HG02763 (cell line): ENCODE results near the gene APC.
A peak's percentile ranks its signal among the peaks of the same experiment; 100 is the strongest.
"Not testable (repeated sequence)": the region's sequence is repeated elsewhere in the genome, so short reads cannot be mapped to it uniquely, and the experiment has no call there.

Experiments used
- ATAC-seq: cut with Tn5 transposase; IDR thresholded peaks from one replicate; pipeline ENCODE4 v1.9.1; 2021; ENCODE audit warnings: mild to moderate bottlenecking, moderate library complexity; ENCODE audit not compliant: unreplicated experiment

The APC gene

DNA sequence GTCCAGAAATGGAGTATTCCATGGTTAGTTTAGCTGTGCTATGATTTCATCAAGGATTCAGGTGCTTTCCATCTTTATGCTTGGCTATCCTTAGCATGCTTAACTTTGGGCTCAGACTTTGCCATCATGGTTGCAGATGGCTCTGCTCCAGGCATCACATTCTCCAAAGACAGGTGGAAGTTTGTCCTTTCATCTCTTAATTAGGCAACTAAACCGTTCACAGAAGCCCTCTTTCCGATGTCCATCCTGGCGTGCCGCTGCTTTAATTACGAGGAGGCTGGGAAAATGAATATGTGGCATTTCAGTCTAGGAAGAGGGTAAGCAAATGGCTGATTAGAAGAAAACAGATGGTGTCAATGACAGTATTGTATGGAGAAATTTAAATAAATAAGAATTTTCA, 24.5 kb upstream of the APC start:
- no peak for ATAC-seq

GRCh38 chr5:112716895-112717294, 20.8 kb upstream of the APC start:
- not testable (repeated sequence) for ATAC-seq

DNA sequence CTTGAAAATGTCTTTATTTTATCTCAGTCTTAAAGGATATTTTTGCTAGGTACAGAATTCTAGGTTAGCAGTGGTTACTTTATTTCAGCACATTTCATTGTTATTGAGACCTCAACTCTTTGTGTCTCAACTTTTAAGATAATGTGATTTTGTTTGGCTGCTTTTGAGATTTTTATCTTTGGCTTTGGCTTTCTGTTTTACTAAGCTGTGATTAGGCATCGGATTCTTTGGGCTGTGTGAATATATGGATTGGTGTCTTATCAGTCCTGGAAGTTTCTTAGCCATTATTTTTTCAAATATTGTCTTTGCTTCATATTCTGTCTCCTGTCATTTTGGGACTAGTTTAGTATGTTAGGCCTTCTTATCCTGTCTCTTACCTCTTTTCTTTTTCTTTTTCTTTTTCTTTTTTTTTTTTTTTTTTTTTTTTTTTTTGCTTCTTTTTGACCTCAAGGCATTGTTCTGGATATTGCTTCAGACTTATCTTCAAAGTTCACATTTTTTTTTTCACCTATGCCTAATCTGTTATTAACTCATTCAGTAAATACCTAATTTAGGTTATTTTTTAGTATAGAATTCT, 20.1 kb upstream of the APC start:
- no peak for ATAC-seq

DNA sequence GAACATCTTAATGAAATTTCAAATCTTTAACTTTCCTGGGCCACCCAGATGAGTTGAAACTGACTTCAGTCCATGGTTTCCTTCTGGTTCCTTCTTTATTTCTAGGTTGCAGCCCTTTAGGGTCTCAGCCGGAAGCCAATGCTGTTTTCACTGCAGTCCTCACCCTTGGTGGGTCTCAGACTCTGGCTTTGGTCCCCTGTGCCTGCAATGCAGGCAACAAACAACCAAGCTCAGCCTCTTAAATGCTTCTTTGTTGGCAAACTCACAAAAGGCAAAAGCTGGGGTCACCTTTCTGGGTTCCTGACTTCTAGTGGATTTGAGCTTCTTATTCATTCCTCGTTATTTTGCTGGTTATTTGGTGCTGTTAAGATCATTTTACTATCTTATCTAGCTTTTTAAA, 19.3 kb upstream of the APC start:
- no peak for ATAC-seq

- no peak for ATAC-seq
Measured at GRCh38 chr5:112720576-112720975, 17.1 kb upstream of the APC start.

GRCh38 chr5:112724901-112725300, 12.8 kb upstream of the APC start:
- no peak for ATAC-seq

DNA sequence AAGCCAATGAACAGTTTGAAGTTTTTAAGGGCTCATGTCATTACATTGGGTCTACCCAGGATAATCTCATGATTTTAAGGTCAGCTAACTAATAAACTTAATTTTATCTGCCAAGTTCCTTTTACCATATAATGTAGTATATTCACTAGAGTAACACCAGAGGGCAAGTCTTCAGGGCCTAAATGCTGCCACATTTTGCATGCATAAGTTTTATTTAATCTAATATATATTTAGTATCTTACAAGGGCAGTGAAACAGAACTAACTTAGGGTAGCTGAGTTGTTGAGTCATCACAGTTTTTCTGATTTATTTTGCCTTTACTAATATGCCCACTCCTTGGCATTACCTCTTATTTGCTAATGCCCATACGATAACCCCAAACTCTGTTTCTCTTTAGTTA, 8.1 kb upstream of the APC start:
- no peak for ATAC-seq

DNA sequence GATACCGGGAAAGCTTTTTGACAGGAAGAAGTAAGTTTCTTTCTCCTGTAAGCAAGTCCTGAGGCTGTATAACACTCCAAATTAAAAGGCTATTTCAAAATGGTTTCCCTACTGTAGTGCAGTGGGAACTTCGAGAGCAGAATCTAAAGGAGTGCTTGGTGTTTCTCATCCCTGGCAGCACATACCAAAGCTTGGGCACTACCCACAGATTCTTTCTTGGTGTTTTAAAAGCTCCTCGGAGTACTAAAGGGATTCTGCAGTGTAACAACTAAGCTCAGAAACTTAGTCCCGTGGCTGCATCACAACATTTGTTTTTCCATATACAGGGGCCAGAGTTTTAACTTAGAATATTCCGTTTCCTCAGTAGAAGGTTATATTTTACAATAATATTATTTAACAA, 5.6 kb upstream of the APC start:
- no peak for ATAC-seq

- ATAC-seq: no peak
Measured at GRCh38 chr5:112733586-112733985, 4.1 kb upstream of the APC start.

DNA sequence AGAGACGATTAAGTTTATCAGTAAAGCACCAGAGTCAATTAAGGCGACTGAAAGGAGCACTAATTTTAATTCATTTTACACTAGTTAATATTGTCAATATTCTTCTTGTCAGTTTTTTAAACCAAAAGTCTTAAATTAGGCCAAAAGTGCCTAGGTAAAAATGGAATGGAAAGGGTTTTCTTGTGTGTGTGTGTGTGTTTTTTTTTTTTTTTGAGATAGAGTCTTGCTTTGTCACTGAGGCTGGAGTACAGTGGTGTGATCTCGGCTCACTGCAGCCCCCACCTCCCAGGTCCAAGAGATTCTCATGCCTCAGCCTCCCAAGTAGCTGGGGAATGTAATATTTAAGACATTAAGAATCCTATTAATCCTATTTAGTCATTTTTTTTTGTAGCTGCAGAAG, 3.1 kb upstream of the APC start:
- no peak for ATAC-seq

- ATAC-seq: no peak
Measured at GRCh38 chr5:112735702-112736101, 2.0 kb upstream of the APC start.

GRCh38 chr5:112737070-112737462, 619 bp upstream of the APC start:
- no peak for ATAC-seq

- peak; percentile 8 for ATAC-seq
Measured at GRCh38 chr5:112738191-112738560, 491 bp downstream of the APC start.

- ATAC-seq: no peak
Measured at GRCh38 chr5:112742424-112742823, 4.7 kb downstream of the APC start.

DNA sequence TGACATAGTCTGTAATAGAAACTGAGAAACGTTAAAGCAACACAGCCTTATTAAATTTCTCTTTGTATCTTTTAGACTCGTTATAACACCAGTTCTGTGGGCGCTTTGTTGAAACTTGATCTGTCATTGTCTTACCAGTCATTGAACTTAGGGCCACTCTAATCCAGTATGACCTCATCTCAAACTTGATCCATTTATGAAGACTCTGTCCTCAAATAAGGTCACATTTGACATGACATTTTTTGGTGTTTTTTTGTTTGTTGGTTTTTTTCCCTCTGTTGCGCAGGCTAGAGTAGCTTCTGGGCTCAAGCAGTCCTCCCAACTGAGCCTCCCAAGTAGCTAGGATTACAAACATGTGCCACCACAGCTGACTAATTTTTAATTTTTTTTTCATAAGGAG, 5.9 kb downstream of the APC start:
- no peak for ATAC-seq

- no peak for ATAC-seq
Measured at GRCh38 chr5:112752335-112752734, 14.7 kb downstream of the APC start.

DNA sequence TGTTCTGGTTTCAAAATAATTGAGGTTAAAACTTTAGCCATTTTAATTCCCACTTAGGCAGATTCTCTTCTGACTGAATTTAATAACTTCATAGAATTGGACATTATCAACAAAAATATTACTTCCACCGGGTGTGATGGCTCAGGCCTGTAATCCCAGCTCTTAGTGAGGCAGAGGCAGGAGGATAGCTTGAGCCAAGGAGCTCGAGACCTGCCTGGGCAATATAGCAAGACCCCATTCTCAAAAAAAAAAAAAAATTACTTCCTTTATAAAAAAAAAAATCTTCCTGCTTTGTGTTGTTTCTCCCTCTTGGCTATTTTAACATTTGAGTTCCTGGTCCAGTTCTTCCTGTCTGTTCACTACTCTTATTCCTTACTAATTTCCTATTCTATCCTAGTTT, 18.0 kb downstream of the APC start:
- ATAC-seq: no peak

DNA sequence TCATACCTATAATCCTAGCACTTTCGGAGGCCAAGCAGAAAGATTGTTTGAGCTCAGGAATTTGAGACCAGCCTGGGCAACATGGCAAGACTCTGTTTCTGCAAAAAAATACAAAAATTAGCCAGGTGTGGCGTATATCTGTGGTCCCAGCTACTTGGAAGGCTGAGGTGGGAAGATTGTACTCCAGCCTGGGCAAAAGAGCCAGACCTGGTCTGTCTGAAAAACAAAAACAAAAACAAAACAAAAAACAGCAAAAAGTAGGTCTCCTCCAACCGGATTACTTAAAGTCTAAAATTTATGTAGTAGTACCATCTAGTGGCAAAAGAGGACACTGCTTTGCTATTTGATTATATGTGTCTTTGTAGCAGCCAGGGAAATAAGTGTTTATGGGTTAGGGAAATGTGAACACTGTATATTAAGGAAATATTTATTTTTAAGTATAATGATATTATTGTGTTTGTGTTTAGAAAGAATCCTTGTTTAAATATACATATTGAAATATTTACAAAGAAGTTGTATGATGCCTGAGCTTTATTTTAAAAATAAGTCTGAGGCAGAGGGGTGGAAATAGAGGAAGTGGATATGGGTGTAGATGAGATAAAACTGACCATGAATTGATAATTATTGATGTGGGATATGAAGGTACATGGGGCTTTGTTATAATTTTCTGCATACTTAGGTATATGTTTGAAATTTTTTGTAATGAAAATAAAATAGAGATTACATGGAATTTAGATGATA, 20.0 kb downstream of the APC start:
- peak; percentile 91 for ATAC-seq

DNA sequence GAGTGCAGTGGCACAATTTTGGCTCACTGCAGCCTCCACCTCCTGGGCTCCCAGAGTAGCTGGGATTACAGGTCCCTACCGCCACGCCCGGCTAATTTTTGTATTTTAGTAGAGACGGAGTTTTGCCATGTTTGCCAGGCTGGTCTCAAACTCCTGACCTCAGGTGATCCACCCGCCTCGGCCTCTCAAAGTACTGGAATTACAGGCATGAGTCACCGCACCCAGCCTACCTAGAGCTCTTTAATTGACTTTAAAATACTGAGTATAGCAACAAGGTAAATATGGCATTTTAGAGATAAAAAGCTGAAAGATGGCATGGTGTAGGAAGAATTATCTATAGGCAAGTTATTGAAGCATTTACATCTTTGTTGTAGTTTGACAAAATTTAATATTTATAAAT, 21.0 kb downstream of the APC start:
- ATAC-seq: no peak

DNA sequence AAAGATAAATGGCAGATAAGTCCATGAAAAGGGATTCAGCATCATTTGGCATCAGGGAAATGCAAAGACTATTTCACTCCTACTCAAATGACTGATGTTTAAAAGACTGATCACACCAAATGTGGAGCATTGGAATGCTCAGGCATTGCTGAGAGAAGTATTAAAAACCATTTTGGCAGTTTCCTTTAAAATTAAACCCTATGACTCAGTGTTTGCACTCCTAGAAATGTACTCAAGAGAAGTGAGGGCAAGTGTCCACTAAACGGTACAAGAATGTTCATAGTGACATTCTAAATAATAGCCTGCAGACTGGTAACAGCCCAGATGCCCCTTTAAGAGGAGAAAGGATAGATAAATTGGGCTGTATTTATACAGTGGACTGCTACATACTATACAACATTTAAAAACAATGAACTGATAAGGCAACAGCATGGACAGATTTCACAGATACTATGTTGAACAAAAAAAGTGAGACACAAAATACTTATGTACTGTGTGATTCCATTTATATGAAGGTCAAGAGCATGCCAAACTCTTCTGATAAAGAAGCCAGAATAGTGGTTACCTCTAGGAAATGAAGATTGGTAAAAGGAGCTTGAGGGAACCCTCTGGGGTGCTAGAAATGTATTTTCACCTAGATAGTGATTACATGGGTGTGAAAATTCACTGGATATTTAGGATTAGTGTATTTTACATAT, 24.6 kb downstream of the APC start:
- ATAC-seq: no peak

- ATAC-seq: no peak
Measured at GRCh38 chr5:112763165-112763564, 25.5 kb downstream of the APC start.

- ATAC-seq: no peak
Measured at GRCh38 chr5:112772124-112772523, 34.4 kb downstream of the APC start.
